Liver (tissue), 3 donors: ENCODE results near the gene SP4.

Experiments
- EGR1 ChIP-seq, 2 donors: IDR thresholded peaks; 2 replicates each; pipeline ENCODE4 v1.6.1; 2016 to 2018; ENCODE audit warnings: antibody characterized with exemption in 2 of 2, low read depth in 2 of 2
- TF ChIP-seq, protein P1 (sequence below): IDR thresholded peaks from 2 replicates; pipeline ENCODE4 v1.6.1; 2016; ENCODE audit warnings: antibody characterized with exemption, mild to moderate bottlenecking
- TF ChIP-seq, protein P2 (sequence below): fragments of 150-350 bp; IDR thresholded peaks from 2 replicates; pipeline ENCODE4 v1.5.1; 2017; ENCODE audit warnings: improper control_type of control experiment, low read depth, low read length; ENCODE audit not compliant: missing input control
- donor health status: healthy.
- donor health status: healthy.

- TF ChIP-seq EGR1 (IDR thresholded peaks at IDR 0.05; ENCODE audit: low read depth in 2 of 2), result no peak
- TF ChIP-seq, protein P1, sequence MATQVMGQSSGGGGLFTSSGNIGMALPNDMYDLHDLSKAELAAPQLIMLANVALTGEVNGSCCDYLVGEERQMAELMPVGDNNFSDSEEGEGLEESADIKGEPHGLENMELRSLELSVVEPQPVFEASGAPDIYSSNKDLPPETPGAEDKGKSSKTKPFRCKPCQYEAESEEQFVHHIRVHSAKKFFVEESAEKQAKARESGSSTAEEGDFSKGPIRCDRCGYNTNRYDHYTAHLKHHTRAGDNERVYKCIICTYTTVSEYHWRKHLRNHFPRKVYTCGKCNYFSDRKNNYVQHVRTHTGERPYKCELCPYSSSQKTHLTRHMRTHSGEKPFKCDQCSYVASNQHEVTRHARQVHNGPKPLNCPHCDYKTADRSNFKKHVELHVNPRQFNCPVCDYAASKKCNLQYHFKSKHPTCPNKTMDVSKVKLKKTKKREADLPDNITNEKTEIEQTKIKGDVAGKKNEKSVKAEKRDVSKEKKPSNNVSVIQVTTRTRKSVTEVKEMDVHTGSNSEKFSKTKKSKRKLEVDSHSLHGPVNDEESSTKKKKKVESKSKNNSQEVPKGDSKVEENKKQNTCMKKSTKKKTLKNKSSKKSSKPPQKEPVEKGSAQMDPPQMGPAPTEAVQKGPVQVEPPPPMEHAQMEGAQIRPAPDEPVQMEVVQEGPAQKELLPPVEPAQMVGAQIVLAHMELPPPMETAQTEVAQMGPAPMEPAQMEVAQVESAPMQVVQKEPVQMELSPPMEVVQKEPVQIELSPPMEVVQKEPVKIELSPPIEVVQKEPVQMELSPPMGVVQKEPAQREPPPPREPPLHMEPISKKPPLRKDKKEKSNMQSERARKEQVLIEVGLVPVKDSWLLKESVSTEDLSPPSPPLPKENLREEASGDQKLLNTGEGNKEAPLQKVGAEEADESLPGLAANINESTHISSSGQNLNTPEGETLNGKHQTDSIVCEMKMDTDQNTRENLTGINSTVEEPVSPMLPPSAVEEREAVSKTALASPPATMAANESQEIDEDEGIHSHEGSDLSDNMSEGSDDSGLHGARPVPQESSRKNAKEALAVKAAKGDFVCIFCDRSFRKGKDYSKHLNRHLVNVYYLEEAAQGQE, result no peak
- TF ChIP-seq, protein P2, sequence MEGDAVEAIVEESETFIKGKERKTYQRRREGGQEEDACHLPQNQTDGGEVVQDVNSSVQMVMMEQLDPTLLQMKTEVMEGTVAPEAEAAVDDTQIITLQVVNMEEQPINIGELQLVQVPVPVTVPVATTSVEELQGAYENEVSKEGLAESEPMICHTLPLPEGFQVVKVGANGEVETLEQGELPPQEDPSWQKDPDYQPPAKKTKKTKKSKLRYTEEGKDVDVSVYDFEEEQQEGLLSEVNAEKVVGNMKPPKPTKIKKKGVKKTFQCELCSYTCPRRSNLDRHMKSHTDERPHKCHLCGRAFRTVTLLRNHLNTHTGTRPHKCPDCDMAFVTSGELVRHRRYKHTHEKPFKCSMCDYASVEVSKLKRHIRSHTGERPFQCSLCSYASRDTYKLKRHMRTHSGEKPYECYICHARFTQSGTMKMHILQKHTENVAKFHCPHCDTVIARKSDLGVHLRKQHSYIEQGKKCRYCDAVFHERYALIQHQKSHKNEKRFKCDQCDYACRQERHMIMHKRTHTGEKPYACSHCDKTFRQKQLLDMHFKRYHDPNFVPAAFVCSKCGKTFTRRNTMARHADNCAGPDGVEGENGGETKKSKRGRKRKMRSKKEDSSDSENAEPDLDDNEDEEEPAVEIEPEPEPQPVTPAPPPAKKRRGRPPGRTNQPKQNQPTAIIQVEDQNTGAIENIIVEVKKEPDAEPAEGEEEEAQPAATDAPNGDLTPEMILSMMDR, result no peak
Measured at GRCh38 chr7:21425290-21425689, 2.6 kb upstream of the SP4 start.
